Central memory CD4-positive, alpha-beta T cell (primary cell): ENCODE measurements around the gene NRN1L.
"Not testable (repeated sequence)": the region's sequence is repeated elsewhere in the genome, so short reads cannot be mapped to it uniquely, and the experiment has no call there.

ENCODE experiments used
- DNase-seq: peaks from one replicate; pipeline ENCODE4 v3.0.0; 2022
- total RNA-seq, 3 experiments: gene quantifications; one replicate each; lab custom pipeline; 2026; lab: John Stamatoyannopoulos, UW

NRN1L gene
- 0 reads per million in 3 experiments for total RNA-seq

GRCh38 chr16:67884684-67885083, at the start of gene NRN1L:
Gene NRN1L, plus strand, starts transcription at chr16:67884885. Its CDS starts 19 bp downstream, at chr16:67884904.
- no peak for DNase-seq

DNA sequence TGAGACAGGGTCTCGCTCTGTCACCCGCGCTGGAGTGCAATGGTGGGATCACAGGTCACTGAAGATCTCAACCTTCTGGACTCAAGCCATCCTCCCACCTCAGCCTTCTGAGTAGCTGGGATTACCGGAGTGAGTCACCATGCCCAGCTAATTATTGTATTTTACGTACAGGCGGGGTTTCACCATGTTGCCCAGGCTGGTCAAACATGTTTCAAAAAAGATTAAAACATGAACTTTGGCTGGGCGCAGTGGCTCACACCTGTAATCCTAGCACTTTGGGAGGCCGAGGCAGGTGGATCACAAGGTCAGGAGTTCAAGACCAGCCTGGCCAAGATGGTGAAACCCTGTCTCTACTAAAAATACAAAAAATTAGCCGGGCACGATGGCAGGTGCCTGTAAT, 47.5 kb upstream of the NRN1L start:
- not testable (repeated sequence) for DNase-seq

DNA sequence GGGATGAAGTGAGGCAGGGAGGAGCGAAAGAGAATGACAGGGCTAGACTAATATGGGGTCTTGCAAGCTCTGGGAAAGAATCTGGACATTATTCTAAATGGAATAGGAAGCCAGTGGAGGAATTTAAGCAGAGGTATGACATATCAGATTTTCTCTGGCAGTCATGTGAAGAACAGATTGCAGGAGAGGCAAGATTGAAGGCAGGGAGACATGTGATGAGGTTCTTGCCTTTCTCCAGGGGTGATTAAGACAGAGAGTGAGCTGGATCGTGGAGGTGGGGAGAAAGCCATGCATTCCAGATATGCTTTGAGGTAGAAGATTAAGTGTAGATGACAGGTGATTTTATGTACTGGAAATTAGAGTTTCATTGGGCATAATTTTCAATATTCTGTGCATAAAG, 46.9 kb upstream of the NRN1L start:
- no peak for DNase-seq

GRCh38 chr16:67841198-67841815, 43.4 kb upstream of the NRN1L start:
- no peak for DNase-seq

DNA sequence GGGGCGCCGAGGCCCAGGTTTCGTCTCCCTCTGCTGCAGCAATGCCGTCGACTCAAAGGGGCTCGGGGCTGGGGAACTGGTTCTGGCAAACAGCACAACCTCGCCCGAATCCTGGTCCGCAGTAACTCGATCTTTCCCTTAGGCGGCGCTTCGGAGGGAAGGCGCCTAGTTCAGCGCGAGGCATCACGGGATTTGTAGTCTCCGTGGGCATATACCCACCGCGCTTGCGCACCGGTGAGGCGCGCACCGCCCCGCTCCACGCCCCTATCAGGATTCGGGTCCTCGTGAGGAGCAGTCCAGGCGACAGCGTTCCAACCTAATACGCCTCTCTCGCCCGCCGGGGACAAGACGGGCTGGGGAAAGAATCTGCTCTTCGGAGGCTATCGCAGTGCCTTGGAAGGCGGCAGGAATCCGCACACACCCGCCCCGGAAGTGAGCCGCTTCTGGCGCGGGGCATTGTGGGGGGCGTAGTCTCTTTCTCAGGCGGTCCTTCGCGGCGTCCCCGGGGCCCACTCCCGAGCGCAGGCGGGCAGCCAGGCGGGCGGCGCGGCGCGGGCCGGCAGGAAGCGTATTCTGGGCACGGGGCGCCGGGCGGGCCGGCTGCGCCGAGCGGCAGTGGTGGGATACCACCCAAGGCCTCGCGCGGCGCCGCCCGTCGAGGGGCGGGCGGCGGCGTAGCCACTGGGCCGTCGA, 42.7 kb upstream of the NRN1L start, which contains the start of gene THAP11:
Gene THAP11, plus strand, starts transcription at position 505 of the 693 bp plus-strand sequence. CDS start 235 bp downstream, outside the sequence.
- peak; percentile 94 for DNase-seq

DNA sequence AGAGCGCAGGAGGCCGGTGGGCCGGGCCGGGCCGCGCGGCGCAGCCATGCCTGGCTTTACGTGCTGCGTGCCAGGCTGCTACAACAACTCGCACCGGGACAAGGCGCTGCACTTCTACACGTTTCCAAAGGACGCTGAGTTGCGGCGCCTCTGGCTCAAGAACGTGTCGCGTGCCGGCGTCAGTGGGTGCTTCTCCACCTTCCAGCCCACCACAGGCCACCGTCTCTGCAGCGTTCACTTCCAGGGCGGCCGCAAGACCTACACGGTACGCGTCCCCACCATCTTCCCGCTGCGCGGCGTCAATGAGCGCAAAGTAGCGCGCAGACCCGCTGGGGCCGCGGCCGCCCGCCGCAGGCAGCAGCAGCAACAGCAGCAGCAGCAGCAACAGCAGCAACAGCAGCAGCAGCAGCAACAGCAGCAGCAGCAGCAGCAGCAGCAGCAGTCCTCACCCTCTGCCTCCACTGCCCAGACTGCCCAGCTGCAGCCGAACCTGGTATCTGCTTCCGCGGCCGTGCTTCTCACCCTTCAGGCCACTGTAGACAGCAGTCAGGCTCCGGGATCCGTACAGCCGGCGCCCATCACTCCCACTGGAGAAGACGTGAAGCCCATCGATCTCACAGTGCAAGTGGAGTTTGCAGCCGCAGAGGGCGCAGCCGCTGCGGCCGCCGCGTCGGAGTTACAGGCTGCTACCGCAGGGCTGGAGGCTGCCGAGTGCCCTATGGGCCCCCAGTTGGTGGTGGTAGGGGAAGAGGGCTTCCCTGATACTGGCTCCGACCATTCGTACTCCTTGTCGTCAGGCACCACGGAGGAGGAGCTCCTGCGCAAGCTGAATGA, 42.0 kb upstream of the NRN1L start:
- peak; percentile 71 for DNase-seq

DNA sequence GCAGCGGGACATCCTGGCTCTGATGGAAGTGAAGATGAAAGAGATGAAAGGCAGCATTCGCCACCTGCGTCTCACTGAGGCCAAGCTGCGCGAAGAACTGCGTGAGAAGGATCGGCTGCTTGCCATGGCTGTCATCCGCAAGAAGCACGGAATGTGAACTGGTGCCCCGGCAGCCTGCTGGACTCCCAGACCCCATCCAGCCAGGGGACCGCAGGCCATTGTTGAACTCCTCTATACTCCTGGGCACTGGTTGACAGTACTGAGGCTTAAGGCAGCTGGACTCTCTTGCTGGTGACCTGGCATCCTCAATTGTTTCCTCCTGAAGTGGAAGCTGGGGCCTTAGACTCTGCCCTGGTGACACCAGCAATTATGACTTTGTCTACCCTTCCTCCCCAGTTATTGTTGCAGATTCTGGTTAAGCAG, 41.3 kb upstream of the NRN1L start:
- peak; percentile 75 for DNase-seq

DNA sequence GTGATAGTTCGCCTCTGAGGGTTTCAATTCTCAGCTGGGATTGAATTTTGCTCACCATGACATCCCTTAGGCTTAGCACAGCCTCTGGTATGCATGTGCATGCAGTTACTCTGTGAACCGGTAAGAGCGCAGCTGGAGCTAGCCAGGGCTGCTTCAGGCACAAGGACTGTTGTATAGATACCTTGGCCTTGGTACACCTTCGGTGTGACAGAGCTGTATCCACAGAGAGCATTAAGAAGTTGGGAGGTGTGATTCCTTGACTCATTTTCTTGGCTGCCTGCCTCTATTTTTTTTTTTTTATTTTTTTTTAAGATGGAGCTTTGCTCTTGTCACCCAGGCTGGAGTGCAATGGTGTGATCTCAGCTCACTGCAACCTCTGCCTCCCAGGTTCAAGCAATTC, 40.2 kb upstream of the NRN1L start:
- no peak for DNase-seq

DNA sequence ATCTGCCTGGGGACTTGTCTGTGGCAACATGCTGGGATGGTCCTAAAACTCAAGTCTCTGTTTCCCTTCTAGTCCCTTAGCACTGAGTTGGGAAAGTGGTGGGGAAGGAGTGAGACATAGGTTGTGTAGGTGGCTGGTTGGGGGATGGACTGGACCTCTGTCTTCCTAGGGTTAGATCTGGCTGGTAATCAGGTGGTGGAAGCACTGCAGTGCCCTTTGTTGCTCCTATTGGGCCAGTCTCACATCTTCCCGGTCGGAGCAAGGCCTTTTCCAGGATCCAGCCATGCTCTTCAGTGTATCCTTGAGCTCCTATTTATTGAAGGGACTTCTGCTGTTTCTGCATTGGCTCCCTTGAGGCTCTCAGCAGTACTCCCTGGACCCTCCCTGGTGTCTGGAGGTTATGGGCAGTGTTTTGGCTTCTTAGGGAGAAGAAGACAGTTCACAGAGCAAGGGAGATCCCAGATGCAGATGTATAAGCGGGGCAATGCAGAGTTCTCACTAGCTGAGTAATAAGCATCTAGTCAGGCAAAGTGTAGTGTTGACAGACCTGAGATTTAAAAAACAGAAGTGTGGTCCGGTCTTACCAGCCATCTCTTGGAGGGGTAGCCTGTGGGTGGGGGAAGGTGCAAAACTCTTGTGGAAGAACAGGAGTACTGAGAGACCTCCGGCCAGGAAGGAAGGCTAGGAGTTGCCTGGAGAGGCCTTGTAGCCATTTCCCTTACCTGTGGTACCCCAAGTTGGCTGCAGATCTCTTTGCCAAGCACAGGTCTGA, 39.2 kb upstream of the NRN1L start:
- no peak for DNase-seq

GRCh38 chr16:67846063-67846319, 38.7 kb upstream of the NRN1L start:
- no peak for DNase-seq

DNA sequence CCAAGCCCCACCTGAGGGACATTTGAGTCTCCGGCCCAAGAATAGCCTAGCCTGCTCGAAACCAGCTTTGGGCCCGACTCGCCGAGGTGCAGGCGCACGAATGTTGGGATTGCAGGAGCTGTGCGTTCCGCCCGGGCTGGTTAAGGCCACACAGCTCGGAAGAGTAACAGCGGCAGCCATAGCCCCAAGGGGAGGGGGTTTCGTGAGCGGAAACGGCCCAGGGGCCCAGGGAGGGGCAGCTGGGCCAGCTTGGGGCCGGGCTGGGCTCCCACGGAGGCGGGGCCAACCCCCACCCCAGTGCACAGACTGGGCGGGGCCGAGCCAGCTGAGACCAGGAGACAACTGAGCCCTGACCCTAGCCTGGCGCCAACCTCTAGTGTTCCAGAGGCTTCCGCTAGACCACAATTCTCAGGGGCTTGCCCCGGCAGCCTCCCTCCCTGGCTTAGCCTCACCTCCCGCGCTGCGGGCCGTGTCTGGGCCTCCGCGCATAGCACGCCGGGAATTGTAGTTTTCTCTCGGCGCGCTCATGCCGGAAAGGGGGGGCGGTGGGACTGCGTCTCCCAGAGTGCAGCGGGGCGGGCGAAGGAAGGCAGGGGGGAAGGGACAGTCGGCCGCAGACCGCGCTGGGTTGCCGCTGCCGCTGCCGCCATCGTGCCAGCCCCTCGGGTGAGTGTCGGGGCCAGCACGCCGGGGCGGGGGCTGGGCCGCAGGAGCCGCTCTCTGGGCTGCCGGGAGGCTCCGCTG, 38.2 kb upstream of the NRN1L start, which contains the start of gene NUTF2:
Gene NUTF2, plus strand, starts transcription at position 614 of the 744 bp plus-strand sequence. CDS start 18,198 bp downstream, outside the sequence.
- peak; percentile 94 for DNase-seq

- no peak for DNase-seq
Observed at GRCh38 chr16:67847064-67847861, 37.4 kb upstream of the NRN1L start, which contains the start of gene CENPT. Gene CENPT, minus strand, starts transcription at chr16:67847693. Its CDS starts 13,834 bp downstream, at chr16:67833859.

DNA sequence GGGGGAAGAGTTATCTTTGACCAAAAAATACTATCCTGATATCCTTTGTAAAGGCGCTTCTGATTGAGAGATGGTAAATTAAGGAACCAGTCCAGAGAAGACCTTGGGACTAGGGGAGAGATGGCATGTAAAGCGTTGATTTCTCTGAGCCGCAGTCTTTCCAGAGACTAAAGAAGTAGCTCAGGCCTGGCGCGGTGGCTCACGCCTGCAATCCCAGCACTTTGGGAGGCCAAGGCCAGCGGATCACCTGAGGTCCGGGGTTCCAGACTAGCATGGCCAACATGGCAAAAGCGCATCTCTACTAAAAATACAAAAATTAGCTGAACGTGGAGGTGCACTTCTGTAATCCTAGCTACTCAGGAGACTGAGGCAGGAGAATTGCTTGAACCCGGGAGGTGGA, 36.6 kb upstream of the NRN1L start:
- no peak for DNase-seq

GRCh38 chr16:67853670-67854069, 31.0 kb upstream of the NRN1L start:
- no peak for DNase-seq

- DNase-seq = no peak
Observed at GRCh38 chr16:67855789-67856188, 28.9 kb upstream of the NRN1L start.

DNA sequence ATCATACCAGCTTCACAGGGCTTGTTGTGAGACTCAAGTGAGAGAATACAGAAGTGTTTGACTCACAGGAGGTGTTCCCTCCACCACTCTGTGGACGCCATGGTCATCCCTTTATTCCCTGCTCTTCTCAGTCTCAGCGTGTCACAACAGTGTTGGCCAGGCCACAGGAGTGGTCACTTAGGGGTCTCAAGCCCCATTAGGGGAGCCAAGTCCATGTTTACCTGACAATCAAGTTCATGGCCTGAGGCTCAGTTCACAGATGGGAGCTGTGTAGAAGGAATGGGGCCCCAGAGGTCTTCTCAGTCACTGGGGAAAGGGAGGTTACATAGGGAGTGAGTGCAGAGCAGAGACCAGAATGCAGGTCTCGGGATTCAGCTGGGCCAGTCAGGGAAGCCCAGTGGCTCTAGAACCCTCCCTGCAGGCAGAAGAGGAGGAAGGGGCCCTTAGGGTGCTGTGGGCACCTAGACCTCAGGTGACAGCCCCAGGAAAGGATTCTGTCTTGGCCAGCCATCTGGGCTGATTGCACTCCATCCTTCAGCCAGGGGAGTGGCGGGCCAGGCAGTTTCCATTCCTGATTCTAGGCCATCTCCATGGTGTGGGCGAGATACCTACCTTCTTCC, 27.6 kb upstream of the NRN1L start:
- no peak for DNase-seq

DNA sequence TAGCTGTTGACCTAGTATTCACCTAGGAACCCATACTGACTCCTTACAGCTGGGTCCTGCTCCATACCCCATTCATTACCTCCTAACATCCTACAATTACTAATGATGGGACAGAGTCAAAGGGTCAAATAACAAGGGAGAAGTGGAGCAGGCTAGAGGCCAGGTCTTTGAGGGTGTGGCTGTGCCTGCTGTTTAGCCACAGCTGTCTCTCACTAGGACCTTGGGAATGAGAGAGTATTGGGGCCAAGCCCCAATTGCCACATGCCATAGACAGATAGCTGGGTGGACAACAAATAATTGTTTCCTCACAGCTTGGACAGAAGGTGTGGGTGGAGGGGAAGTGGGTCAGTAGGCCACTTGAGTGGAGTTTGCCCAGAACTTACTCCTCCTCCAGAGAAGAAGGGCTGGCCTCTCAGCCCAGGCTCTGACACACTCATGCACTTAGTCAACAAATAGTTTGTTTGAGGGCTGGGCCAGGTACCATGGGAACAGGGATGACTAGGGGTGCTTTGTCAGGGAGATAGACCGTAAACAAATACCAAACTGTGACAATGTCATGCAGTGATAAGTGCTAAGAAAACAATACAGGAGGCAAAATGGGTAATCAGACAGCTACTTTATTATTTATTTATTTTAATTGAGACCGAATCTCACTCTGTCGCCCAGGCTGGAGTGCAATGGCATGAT, 27.0 kb upstream of the NRN1L start:
- DNase-seq = peak; percentile 43

DNA sequence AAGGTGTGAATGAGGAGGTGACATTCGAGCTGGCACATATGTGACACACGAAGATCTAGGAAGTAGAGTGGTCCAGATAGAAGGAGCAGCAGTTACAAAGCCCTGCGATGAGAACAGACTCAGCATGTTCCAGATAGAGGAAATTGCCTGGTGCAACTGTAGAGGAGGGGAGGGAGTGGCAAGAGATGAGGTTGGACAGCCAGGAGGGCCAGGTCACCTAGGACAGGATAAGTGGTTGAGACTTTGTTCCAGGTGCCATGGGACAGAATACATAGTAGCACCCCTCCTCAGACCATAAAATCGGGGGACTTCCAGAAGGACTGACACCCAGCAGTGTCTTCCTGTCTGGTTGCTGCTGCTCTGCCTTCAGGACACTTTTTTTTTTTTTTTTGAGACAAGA, 26.2 kb upstream of the NRN1L start:
- DNase-seq = no peak

GRCh38 chr16:67860589-67861398, 23.9 kb upstream of the NRN1L start:
- no peak for DNase-seq
